OCI-LY7 (cell line): ENCODE results near the gene ADAM15. TPM values are rescaled to one million over a fixed set of nuclear protein-coding genes. Genes with fewer than 3 reads are reported as not detected.
A peak's percentile ranks its signal among the peaks of the same experiment; 100 is the strongest.

Source experiments
- BruUV-seq: library from RNA; stranded (reverse); fragments of 400-500 nt; replicated peaks from 2 replicates; lab custom pipeline; 2021; lab: Mats Ljungman, UMichigan
- CTCF ChIA-PET: fragments of 300-600 bp; sonication (Branson Sonifier 250); formaldehyde crosslinking; loops from one replicate; lab custom pipeline; 2022; ENCODE audit warnings: antibody characterized with exemption; ENCODE audit not compliant: unreplicated experiment; lab: Charles Lee
- POLR2A ChIA-PET: fragments of 300-600 bp; sonication (Branson Sonifier 250); formaldehyde crosslinking; loops from one replicate; lab custom pipeline; 2022; ENCODE audit warnings: antibody characterized with exemption; lab: Charles Lee
- DNase-seq: peaks from one replicate; pipeline ENCODE4 v3.0.0-alpha.2; 2015; ENCODE audit warnings: low spot score
- H2AFZ ChIP-seq: fragments of 200-600 bp; sonication (generic), shearing (Covaris generic); 2 replicates; pipeline ENCODE4 v1.6.1; 2014; ENCODE audit warnings: mild to moderate bottlenecking, antibody characterized with exemption, low read length, moderate library complexity
- H3K27ac ChIP-seq: fragments of 200-600 bp; sonication (generic); 2 replicates; pipeline ENCODE4 v1.5.1; 2014; ENCODE audit warnings: mixed run types, low read depth, mild to moderate bottlenecking, moderate library complexity, low read length, inconsistent platforms; ENCODE audit not compliant: poor library complexity, severe bottlenecking
- H3K36me3 ChIP-seq: fragments of 200-600 bp; sonication (generic); 2 replicates; pipeline ENCODE4 v1.6.1; 2014; ENCODE audit warnings: mild to moderate bottlenecking, antibody characterized with exemption, low read length, moderate library complexity, mixed read lengths; ENCODE audit not compliant: insufficient read depth
- H3K4me1 ChIP-seq: fragments of 200-600 bp; sonication (generic); 2 replicates; pipeline ENCODE4 v1.5.1; 2014; ENCODE audit warnings: mild to moderate bottlenecking, low read length; ENCODE audit not compliant: insufficient read depth, poor library complexity, severe bottlenecking
- H3K4me2 ChIP-seq: fragments of 200-600 bp; sonication (generic); 2 replicates; pipeline ENCODE4 v1.6.1; 2014; ENCODE audit warnings: mild to moderate bottlenecking, low read length
- H3K4me3 ChIP-seq: fragments of 200-600 bp; sonication (generic); 2 replicates; pipeline ENCODE4 v1.5.1; 2014; ENCODE audit warnings: mild to moderate bottlenecking, low read depth, low read length; ENCODE audit not compliant: poor library complexity, severe bottlenecking
- H3K79me2 ChIP-seq: fragments of 200-600 bp; sonication (generic); 2 replicates; pipeline ENCODE4 v1.6.1; 2016; ENCODE audit warnings: low read depth, mild to moderate bottlenecking, low read length, moderate library complexity, mixed read lengths; ENCODE audit not compliant: insufficient read depth
- H3K9me2 ChIP-seq: fragments of 200-600 bp; sonication (generic); 2 replicates; pipeline ENCODE4 v1.6.1; 2016; ENCODE audit warnings: mild to moderate bottlenecking, low read length, mixed read lengths; ENCODE audit not compliant: insufficient read depth
- H3K9me3 ChIP-seq: fragments of 200-600 bp; sonication (generic); 2 replicates; pipeline ENCODE4 v1.6.1; 2014; ENCODE audit warnings: mild to moderate bottlenecking, mixed run types, low read length, mixed read lengths
- H4K20me1 ChIP-seq: fragments of 200-600 bp; sonication (generic); 2 replicates; pipeline ENCODE4 v1.6.1; 2014; ENCODE audit warnings: mild to moderate bottlenecking, antibody characterized with exemption, low read length, moderate library complexity, mixed read lengths; ENCODE audit not compliant: insufficient read depth
- CTCF ChIP-seq: fragments of 200-600 bp; sonication (generic); conservative IDR thresholded peaks from 2 replicates; pipeline ENCODE4 v1.5.1; 2014; ENCODE audit warnings: mild to moderate bottlenecking, antibody characterized with exemption, low read length, moderate library complexity, mixed read lengths
- EZH2phosphoT487 ChIP-seq: fragments of 200-600 bp; sonication (generic); IDR thresholded peaks from 2 replicates; pipeline ENCODE4 v1.6.1; 2018; ENCODE audit warnings: low read depth, borderline replicate concordance, mild to moderate bottlenecking, mixed run types, antibody characterized with exemption, low read length, moderate library complexity, mixed read lengths
- intact Hi-C: fragments of 100-400 bp; cut with micrococcal nuclease; formaldehyde crosslinking; loops from one replicate; pipeline ENCODE4 v1.10.0; 2022; ENCODE audit not compliant: unreplicated experiment
- total RNA-seq, 2 experiments: library from RNA; depleted of rRNA in 1 of 2; stranded (reverse); fragments of >200 nt in 1 of 2; shearing (Covaris generic) in 1 of 2; gene quantifications; 2 replicates each; pipeline ENCODE4 v1.2.3, GENCODE V29; 2014 to 2022

ADAM15 gene
- total RNA-seq, 2 experiments from 2014 or later: 19.7 to 56.1 TPM

GRCh38 chr1:155073377-155074242 is 22.5 kb downstream of the ADAM15 start:
- Histone ChIP-seq H2AFZ (no peak overlapping the region), H3K4me2 (peak overlapping the region; percentile 51), H3K9me2 (no peaks in the 10 kb centered on the region), H3K36me3 (peaks cover 13% of the 10 kb centered on the region; the same call in 1 of the 2 replicates), H3K4me3 (peak overlapping the region; percentile 20), H4K20me1 (no peaks in the 10 kb centered on the region), H3K79me2 (no peaks in the 10 kb centered on the region), H3K27ac (no peak overlapping the region), H3K9me3 (no peaks in the 10 kb centered on the region), H3K4me1 (peaks cover 69% of the 10 kb centered on the region)
- TF ChIP-seq CTCF: no peak
- TF ChIP-seq EZH2phosphoT487: no peak
- BruUV-seq: no TSS peak
- intact Hi-C loops: no loop called here
- POLR2A ChIA-PET: interaction anchor here (1.0 kb wide), 1 partner anchor 29 kb away, joined by 4 read pairs; no protein-coding TSS in a partner anchor
- CTCF ChIA-PET: no interaction called here
- DNase-seq: peak; percentile 41

GRCh38 chr1:155075535-155075934 is 24.4 kb downstream of the ADAM15 start:
- Histone ChIP-seq H3K4me3 (no peak overlapping the region), H3K4me2 (no peak overlapping the region), H3K27ac (no peak overlapping the region), H2AFZ (no peak overlapping the region), H3K36me3 (no peaks in the 10 kb centered on the region), H3K9me2 (no peaks in the 10 kb centered on the region), H3K79me2 (no peaks in the 10 kb centered on the region), H3K9me3 (no peaks in the 10 kb centered on the region), H3K4me1 (peaks cover 81% of the 10 kb centered on the region), H4K20me1 (no peaks in the 10 kb centered on the region)
- no peak for TF ChIP-seq EZH2phosphoT487
- no peak for TF ChIP-seq CTCF
- no peak for DNase-seq
- no TSS peak for BruUV-seq
- POLR2A ChIA-PET: interaction anchor here (0.6 to 1.4 kb wide), 3 partner anchors 12 to 102 kb away, joined by 3 to 4 read pairs (median 3); partner anchors contain the start of gene EFNA4
- intact Hi-C loops: no loop called here
- CTCF ChIA-PET: interaction anchor here (0.8 kb wide), 1 partner anchor 9 kb away, joined by 3 read pairs; no protein-coding TSS in a partner anchor
